OCI-LY7 (cell line): ENCODE results near the gene SLC9A2. TPM values are rescaled to one million over a fixed set of nuclear protein-coding genes. Genes with fewer than 3 reads are reported as not detected.

Source experiments
- BruUV-seq: library from RNA; stranded (reverse); fragments of 400-500 nt; replicated peaks from 2 replicates; lab custom pipeline; 2021; lab: Mats Ljungman, UMichigan
- CTCF ChIA-PET: fragments of 300-600 bp; sonication (Branson Sonifier 250); formaldehyde crosslinking; loops from one replicate; lab custom pipeline; 2022; ENCODE audit warnings: antibody characterized with exemption; ENCODE audit not compliant: unreplicated experiment; lab: Charles Lee
- POLR2A ChIA-PET: fragments of 300-600 bp; sonication (Branson Sonifier 250); formaldehyde crosslinking; loops from one replicate; lab custom pipeline; 2022; ENCODE audit warnings: antibody characterized with exemption; lab: Charles Lee
- DNase-seq: peaks from one replicate; pipeline ENCODE4 v3.0.0-alpha.2; 2015; ENCODE audit warnings: low spot score
- H2AFZ ChIP-seq: fragments of 200-600 bp; sonication (generic), shearing (Covaris generic); 2 replicates; pipeline ENCODE4 v1.6.1; 2014; ENCODE audit warnings: mild to moderate bottlenecking, antibody characterized with exemption, low read length, moderate library complexity
- H3K27ac ChIP-seq: fragments of 200-600 bp; sonication (generic); 2 replicates; pipeline ENCODE4 v1.5.1; 2014; ENCODE audit warnings: mixed run types, low read depth, mild to moderate bottlenecking, moderate library complexity, low read length, inconsistent platforms; ENCODE audit not compliant: poor library complexity, severe bottlenecking
- H3K36me3 ChIP-seq: fragments of 200-600 bp; sonication (generic); 2 replicates; pipeline ENCODE4 v1.6.1; 2014; ENCODE audit warnings: mild to moderate bottlenecking, antibody characterized with exemption, low read length, moderate library complexity, mixed read lengths; ENCODE audit not compliant: insufficient read depth
- H3K4me1 ChIP-seq: fragments of 200-600 bp; sonication (generic); 2 replicates; pipeline ENCODE4 v1.5.1; 2014; ENCODE audit warnings: mild to moderate bottlenecking, low read length; ENCODE audit not compliant: insufficient read depth, poor library complexity, severe bottlenecking
- H3K4me2 ChIP-seq: fragments of 200-600 bp; sonication (generic); 2 replicates; pipeline ENCODE4 v1.6.1; 2014; ENCODE audit warnings: mild to moderate bottlenecking, low read length
- H3K4me3 ChIP-seq: fragments of 200-600 bp; sonication (generic); 2 replicates; pipeline ENCODE4 v1.5.1; 2014; ENCODE audit warnings: mild to moderate bottlenecking, low read depth, low read length; ENCODE audit not compliant: poor library complexity, severe bottlenecking
- H3K79me2 ChIP-seq: fragments of 200-600 bp; sonication (generic); 2 replicates; pipeline ENCODE4 v1.6.1; 2016; ENCODE audit warnings: low read depth, mild to moderate bottlenecking, low read length, moderate library complexity, mixed read lengths; ENCODE audit not compliant: insufficient read depth
- H3K9me2 ChIP-seq: fragments of 200-600 bp; sonication (generic); 2 replicates; pipeline ENCODE4 v1.6.1; 2016; ENCODE audit warnings: mild to moderate bottlenecking, low read length, mixed read lengths; ENCODE audit not compliant: insufficient read depth
- H3K9me3 ChIP-seq: fragments of 200-600 bp; sonication (generic); 2 replicates; pipeline ENCODE4 v1.6.1; 2014; ENCODE audit warnings: mild to moderate bottlenecking, mixed run types, low read length, mixed read lengths
- H4K20me1 ChIP-seq: fragments of 200-600 bp; sonication (generic); 2 replicates; pipeline ENCODE4 v1.6.1; 2014; ENCODE audit warnings: mild to moderate bottlenecking, antibody characterized with exemption, low read length, moderate library complexity, mixed read lengths; ENCODE audit not compliant: insufficient read depth
- CTCF ChIP-seq: fragments of 200-600 bp; sonication (generic); conservative IDR thresholded peaks from 2 replicates; pipeline ENCODE4 v1.5.1; 2014; ENCODE audit warnings: mild to moderate bottlenecking, antibody characterized with exemption, low read length, moderate library complexity, mixed read lengths
- EZH2phosphoT487 ChIP-seq: fragments of 200-600 bp; sonication (generic); IDR thresholded peaks from 2 replicates; pipeline ENCODE4 v1.6.1; 2018; ENCODE audit warnings: low read depth, borderline replicate concordance, mild to moderate bottlenecking, mixed run types, antibody characterized with exemption, low read length, moderate library complexity, mixed read lengths
- intact Hi-C: fragments of 100-400 bp; cut with micrococcal nuclease; formaldehyde crosslinking; loops from one replicate; pipeline ENCODE4 v1.10.0; 2022; ENCODE audit not compliant: unreplicated experiment
- total RNA-seq, 2 experiments: library from RNA; depleted of rRNA in 1 of 2; stranded (reverse); fragments of >200 nt in 1 of 2; shearing (Covaris generic) in 1 of 2; gene quantifications; 2 replicates each; pipeline ENCODE4 v1.2.3, GENCODE V29; 2014 to 2022

SLC9A2 gene
- total RNA-seq, 2 experiments from 2014 or later, result not detected

GRCh38 chr2:102736410-102737409, 117.4 kb downstream of the SLC9A2 start:
- Histone ChIP-seq H3K79me2 (peaks cover 4% of the 10 kb centered on the region), H3K27ac (no peak overlapping the region), H3K4me2 (peak overlapping the region; percentile 85), H3K9me3 (no peaks in the 10 kb centered on the region), H3K36me3 (peaks cover 5% of the 10 kb centered on the region; the same call in 1 of the 2 replicates), H3K4me3 (peak overlapping the region; percentile 88), H3K9me2 (no peaks in the 10 kb centered on the region), H2AFZ (peak overlapping the region; percentile 97), H3K4me1 (peaks cover 13% of the 10 kb centered on the region), H4K20me1 (no peaks in the 10 kb centered on the region)
- intact Hi-C loops, result no loop called here
- CTCF ChIA-PET, result no interaction called here
- peak; percentile 83 for DNase-seq
- TSS peak; percentile 86 for BruUV-seq
- POLR2A ChIA-PET, result interaction anchor here (0.7 to 1.6 kb wide), 6 partner anchors 11 to 30 kb away, joined by 3 to 6 read pairs (median 4); no protein-coding TSS in a partner anchor
- no peak for TF ChIP-seq CTCF
- TF ChIP-seq EZH2phosphoT487, result no peak

- POLR2A ChIA-PET, result interaction anchor here (0.7 to 1.6 kb wide), 4 partner anchors 10 to 18 kb away, joined by 3 to 6 read pairs (median 5); no protein-coding TSS in a partner anchor
- peak overlapping the region; percentile 88 for H3K4me3 ChIP-seq
- BruUV-seq, result no TSS peak
- H3K4me2 ChIP-seq, result peak overlapping the region; percentile 85
- peak overlapping the region; percentile 97 for H2AFZ ChIP-seq
- H3K27ac ChIP-seq, result no peak overlapping the region
- intact Hi-C loops, result no loop called here
- no peaks in the 10 kb centered on the region for H3K36me3 ChIP-seq
- H3K9me3 ChIP-seq, result no peaks in the 10 kb centered on the region
- no peak for DNase-seq
- H4K20me1 ChIP-seq, result no peaks in the 10 kb centered on the region
- peaks cover 13% of the 10 kb centered on the region for H3K4me1 ChIP-seq
- CTCF ChIA-PET, result no interaction called here
- TF ChIP-seq CTCF, result no peak
- no peak for TF ChIP-seq EZH2phosphoT487
- peaks cover 4% of the 10 kb centered on the region for H3K79me2 ChIP-seq
- H3K9me2 ChIP-seq, result no peaks in the 10 kb centered on the region
Observed at GRCh38 chr2:102737431-102737830, 118.1 kb downstream of the SLC9A2 start.
